ENCODE results near the gene OCEL1.

DNA sequence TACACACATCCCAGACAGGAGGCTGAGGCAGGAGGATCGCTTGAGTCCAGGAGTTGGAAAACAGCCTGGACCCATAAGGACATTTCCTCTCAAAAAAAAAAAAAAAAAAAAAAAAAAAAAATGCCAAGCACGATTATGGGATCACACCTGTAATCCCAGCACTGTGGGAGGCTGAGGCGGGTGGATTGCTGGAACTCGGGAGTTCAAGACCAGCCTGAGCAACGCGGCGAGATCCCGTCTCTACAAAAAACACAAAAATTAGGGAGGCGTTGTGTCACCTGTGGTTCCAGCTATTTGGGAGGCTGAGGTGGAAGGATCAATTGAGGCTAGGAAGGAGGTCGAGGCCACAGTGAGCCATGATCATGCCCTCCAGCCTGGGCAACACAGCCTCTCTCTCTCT lies 973 bp upstream of the OCEL1 start:
- TF ChIP-seq, protein P1, sequence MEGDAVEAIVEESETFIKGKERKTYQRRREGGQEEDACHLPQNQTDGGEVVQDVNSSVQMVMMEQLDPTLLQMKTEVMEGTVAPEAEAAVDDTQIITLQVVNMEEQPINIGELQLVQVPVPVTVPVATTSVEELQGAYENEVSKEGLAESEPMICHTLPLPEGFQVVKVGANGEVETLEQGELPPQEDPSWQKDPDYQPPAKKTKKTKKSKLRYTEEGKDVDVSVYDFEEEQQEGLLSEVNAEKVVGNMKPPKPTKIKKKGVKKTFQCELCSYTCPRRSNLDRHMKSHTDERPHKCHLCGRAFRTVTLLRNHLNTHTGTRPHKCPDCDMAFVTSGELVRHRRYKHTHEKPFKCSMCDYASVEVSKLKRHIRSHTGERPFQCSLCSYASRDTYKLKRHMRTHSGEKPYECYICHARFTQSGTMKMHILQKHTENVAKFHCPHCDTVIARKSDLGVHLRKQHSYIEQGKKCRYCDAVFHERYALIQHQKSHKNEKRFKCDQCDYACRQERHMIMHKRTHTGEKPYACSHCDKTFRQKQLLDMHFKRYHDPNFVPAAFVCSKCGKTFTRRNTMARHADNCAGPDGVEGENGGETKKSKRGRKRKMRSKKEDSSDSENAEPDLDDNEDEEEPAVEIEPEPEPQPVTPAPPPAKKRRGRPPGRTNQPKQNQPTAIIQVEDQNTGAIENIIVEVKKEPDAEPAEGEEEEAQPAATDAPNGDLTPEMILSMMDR (IDR thresholded peaks at IDR 0.05; ENCODE audit: low read depth, low read length, poor library complexity, severe bottlenecking), result no peak
- TF ChIP-seq EZH2phosphoT487 (IDR thresholded peaks at IDR 0.05; ENCODE audit: borderline replicate concordance, low read length), result no peak

Data from DOHH2 (cell line).